ENCODE results near the gene SFN. TPM values are rescaled to one million over a fixed set of nuclear protein-coding genes. Genes with fewer than 3 reads are reported as not detected.

Gene SFN
- total and polyA plus RNA-seq, 2 of the 13 experiments (the other 11 are each of a cell fraction or from before 2014, with no cell fraction given), result 4.3 to 5.6 TPM

DNA sequence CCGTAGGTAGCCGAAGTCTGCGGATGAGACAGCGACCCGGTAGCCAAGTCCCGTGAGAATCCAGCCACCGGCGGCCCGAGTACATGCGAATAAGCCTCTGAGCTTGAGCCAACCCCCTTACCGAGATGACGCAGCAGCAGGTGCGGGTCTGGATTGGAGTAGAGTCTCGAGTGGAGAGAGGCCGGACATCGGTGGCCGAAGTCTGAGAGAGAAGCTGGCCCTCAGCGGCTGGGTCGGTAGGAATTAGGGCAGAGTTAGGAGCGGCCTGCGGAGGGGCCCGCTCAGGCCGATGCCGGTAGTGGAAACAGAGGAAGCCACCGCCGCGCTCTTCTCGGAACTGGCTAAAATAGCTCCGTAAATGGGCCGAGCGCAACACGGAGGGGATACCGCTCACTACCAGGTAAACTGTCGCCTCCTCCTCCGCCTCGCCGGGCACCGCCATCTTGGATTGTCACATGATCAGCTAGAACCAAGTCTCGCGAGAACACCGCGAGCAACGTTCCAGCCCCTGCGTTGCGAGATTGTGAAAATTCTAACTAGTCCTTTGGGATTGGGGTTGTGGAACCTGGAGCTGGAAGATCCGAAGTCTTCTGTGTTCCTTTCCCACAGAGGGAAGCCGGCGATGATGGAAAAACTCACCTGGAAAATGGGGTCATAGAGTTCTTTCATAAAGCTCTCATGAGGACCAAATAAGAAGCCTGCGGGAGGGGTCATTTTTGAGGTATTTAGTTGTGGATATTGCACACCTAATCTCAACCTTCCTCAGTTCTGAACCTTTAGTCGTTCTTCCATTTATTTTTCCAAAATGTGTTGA, 37.3 kb downstream of the SFN start, which contains the start of gene GPATCH3 (continued):
- TF ChIP-seq PLRG1 (conservative IDR thresholded peaks at IDR 0.05), result no peak
- 0 out of 2 replicates have a peak, but pooled peaks have one; percentile 8 for TF ChIP-seq ZNF644 (CRISPR knock-in tag; IDR thresholded peaks at IDR 0.05; ENCODE audit: low read depth)
- TF ChIP-seq WIZ (CRISPR knock-in tag; IDR thresholded peaks at IDR 0.05), result no peak
- TF ChIP-seq BRCA1 (CRISPR knock-in tag; IDR thresholded peaks at IDR 0.05), result no peak
- TF ChIP-seq, protein P1, sequence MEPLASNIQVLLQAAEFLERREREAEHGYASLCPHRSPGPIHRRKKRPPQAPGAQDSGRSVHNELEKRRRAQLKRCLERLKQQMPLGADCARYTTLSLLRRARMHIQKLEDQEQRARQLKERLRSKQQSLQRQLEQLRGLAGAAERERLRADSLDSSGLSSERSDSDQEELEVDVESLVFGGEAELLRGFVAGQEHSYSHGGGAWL (CRISPR knock-in tag; IDR thresholded peaks at IDR 0.05), result peak; percentile 74; the same call in 1 of the 2 replicates
- no peak for TF ChIP-seq SMAD9 (CRISPR knock-in tag; IDR thresholded peaks at IDR 0.05)
- TF ChIP-seq, protein P2, sequence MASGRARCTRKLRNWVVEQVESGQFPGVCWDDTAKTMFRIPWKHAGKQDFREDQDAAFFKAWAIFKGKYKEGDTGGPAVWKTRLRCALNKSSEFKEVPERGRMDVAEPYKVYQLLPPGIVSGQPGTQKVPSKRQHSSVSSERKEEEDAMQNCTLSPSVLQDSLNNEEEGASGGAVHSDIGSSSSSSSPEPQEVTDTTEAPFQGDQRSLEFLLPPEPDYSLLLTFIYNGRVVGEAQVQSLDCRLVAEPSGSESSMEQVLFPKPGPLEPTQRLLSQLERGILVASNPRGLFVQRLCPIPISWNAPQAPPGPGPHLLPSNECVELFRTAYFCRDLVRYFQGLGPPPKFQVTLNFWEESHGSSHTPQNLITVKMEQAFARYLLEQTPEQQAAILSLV (CRISPR knock-in tag; IDR thresholded peaks at IDR 0.05; ENCODE audit: borderline replicate concordance), result peak; percentile 67; the same call in 1 of the 2 replicates
- peak; percentile 71; the same call in 1 of the 2 replicates for TF ChIP-seq ZNF782 (CRISPR knock-in tag; IDR thresholded peaks at IDR 0.05; ENCODE audit: borderline replicate concordance)
- TF ChIP-seq ZNF530 (CRISPR knock-in tag; IDR thresholded peaks at IDR 0.05; ENCODE audit: low read depth), result no peak
- peak; percentile 82 for TF ChIP-seq GATA4 (IDR thresholded peaks at IDR 0.05; ENCODE audit: borderline replicate concordance, low read depth)
- TF ChIP-seq KLF15 (CRISPR knock-in tag; IDR thresholded peaks at IDR 0.05; ENCODE audit: borderline replicate concordance), result no peak
- TF ChIP-seq JUNB (CRISPR knock-in tag; IDR thresholded peaks at IDR 0.05; ENCODE audit: borderline replicate concordance), result peak; percentile 40; the same call in 1 of the 2 replicates
- no peak; the same call in 1 of the 2 replicates for TF ChIP-seq MEIS1 (CRISPR knock-in tag; IDR thresholded peaks at IDR 0.05; ENCODE audit: borderline replicate concordance)
- TF ChIP-seq ZNF576 (CRISPR knock-in tag; IDR thresholded peaks at IDR 0.05), result no peak
- no peak for TF ChIP-seq ZNF615 (CRISPR knock-in tag; IDR thresholded peaks at IDR 0.05; ENCODE audit: borderline replicate concordance)
- no peak for TF ChIP-seq ATRX (CRISPR knock-in tag; IDR thresholded peaks at IDR 0.05; ENCODE audit: borderline replicate concordance)
- TF ChIP-seq ZNF704 (CRISPR knock-in tag; IDR thresholded peaks at IDR 0.05; ENCODE audit: borderline replicate concordance), result peak; percentile 86; the same call in 1 of the 2 replicates
- TF ChIP-seq ZNF780A (CRISPR knock-in tag; IDR thresholded peaks at IDR 0.05), result no peak
- peak; percentile 95 for TF ChIP-seq POLR2AphosphoS5 (IDR thresholded peaks at IDR 0.05; ENCODE audit: low read depth, low read length)
- TF ChIP-seq ZNF260 (CRISPR knock-in tag; IDR thresholded peaks at IDR 0.05; ENCODE audit: borderline replicate concordance, low read depth), result no peak
- TF ChIP-seq ZNF121 (CRISPR knock-in tag; IDR thresholded peaks at IDR 0.05), result 0 out of 2 replicates have a peak, but pooled peaks have one; percentile 18
- peak; percentile 96 for TF ChIP-seq POLR2G (IDR thresholded peaks at IDR 0.05; ENCODE audit: low read depth, low read length)
- TF ChIP-seq ZNF17 (CRISPR knock-in tag; IDR thresholded peaks at IDR 0.05), result no peak
- TF ChIP-seq ZNF614 (CRISPR knock-in tag; IDR thresholded peaks at IDR 0.05; ENCODE audit: borderline replicate concordance), result 0 out of 2 replicates have a peak, but pooled peaks have one; percentile 26

Data from HepG2 (cell line).